WERI-Rb-1 (cell line): ENCODE measurements around the gene CABS1.

Source experiments
- DNase-seq: peaks from one replicate; pipeline ENCODE4 v3.0.0-alpha.2; 2020
- H3K27ac ChIP-seq: fragments of 250-450 bp; sonication (Bioruptor Pico); 2 replicates; pipeline ENCODE4 v1.5.1; 2020; ENCODE audit warnings: mild to moderate bottlenecking, moderate library complexity
- H3K27me3 ChIP-seq: fragments of 250-450 bp; sonication (Bioruptor Pico); 2 replicates; pipeline ENCODE4 v1.5.1; 2021; ENCODE audit warnings: mild to moderate bottlenecking, low read depth, moderate library complexity; ENCODE audit not compliant: insufficient read depth, severe bottlenecking
- H3K36me3 ChIP-seq: fragments of 250-450 bp; sonication (Bioruptor Pico); 2 replicates; pipeline ENCODE4 v1.5.1; 2020; ENCODE audit warnings: mild to moderate bottlenecking, moderate library complexity
- H3K4me3 ChIP-seq: 2 replicates; pipeline ENCODE4 v1.5.1; 2011; ENCODE audit warnings: low read depth, mild to moderate bottlenecking, control low read depth, low read length
- H3K9me3 ChIP-seq: fragments of 250-450 bp; sonication (Bioruptor Pico); 2 replicates; pipeline ENCODE4 v1.5.1; 2021; ENCODE audit warnings: mild to moderate bottlenecking, moderate library complexity; ENCODE audit not compliant: severe bottlenecking
- CTCF ChIP-seq: IDR thresholded peaks from 2 replicates; pipeline ENCODE4 v1.5.1; 2011; ENCODE audit warnings: low read depth, mild to moderate bottlenecking, control low read depth, inconsistent platforms, low read length

CABS1 gene

GRCh38 chr4:70300215-70300614 is 34.6 kb upstream of the CABS1 start:
- no peak for DNase-seq
- H3K36me3 ChIP-seq, result no peaks in the 10 kb centered on the region
- H3K9me3 ChIP-seq, result no peaks in the 10 kb centered on the region
- H3K27me3 ChIP-seq, result no peaks in the 10 kb centered on the region
- H3K27ac ChIP-seq, result no peak overlapping the region
- no peak overlapping the region for H3K4me3 ChIP-seq
- no peak for TF ChIP-seq CTCF

- H3K27me3 ChIP-seq, result no peaks in the 10 kb centered on the region
- no peaks in the 10 kb centered on the region for H3K9me3 ChIP-seq
- no peak overlapping the region for H3K4me3 ChIP-seq
- H3K27ac ChIP-seq, result no peak overlapping the region
- no peak for TF ChIP-seq CTCF
- no peaks in the 10 kb centered on the region for H3K36me3 ChIP-seq
- no peak for DNase-seq
Measured at GRCh38 chr4:70303090-70303489, 31.7 kb upstream of the CABS1 start.

GRCh38 chr4:70305601-70306000 is 29.2 kb upstream of the CABS1 start:
- H3K4me3 ChIP-seq, result no peak overlapping the region
- H3K9me3 ChIP-seq, result no peaks in the 10 kb centered on the region
- no peak for DNase-seq
- H3K36me3 ChIP-seq, result no peaks in the 10 kb centered on the region
- no peak for TF ChIP-seq CTCF
- no peak overlapping the region for H3K27ac ChIP-seq
- H3K27me3 ChIP-seq, result no peaks in the 10 kb centered on the region

- no peaks in the 10 kb centered on the region for H3K36me3 ChIP-seq
- no peak overlapping the region for H3K27ac ChIP-seq
- H3K9me3 ChIP-seq, result no peaks in the 10 kb centered on the region
- no peak for TF ChIP-seq CTCF
- no peaks in the 10 kb centered on the region for H3K27me3 ChIP-seq
- no peak for DNase-seq
- H3K4me3 ChIP-seq, result no peak overlapping the region
Measured at GRCh38 chr4:70306076-70306475, 28.7 kb upstream of the CABS1 start.

GRCh38 chr4:70313736-70314135 is 21.0 kb upstream of the CABS1 start:
- Histone ChIP-seq H3K27me3 (no peaks in the 10 kb centered on the region), H3K9me3 (no peaks in the 10 kb centered on the region), H3K27ac (peak overlapping the region; percentile 36), H3K36me3 (no peaks in the 10 kb centered on the region), H3K4me3 (no peak overlapping the region)
- TF ChIP-seq CTCF, result no peak
- no peak for DNase-seq

- no peaks in the 10 kb centered on the region for H3K27me3 ChIP-seq
- no peaks in the 10 kb centered on the region for H3K9me3 ChIP-seq
- no peak for DNase-seq
- no peak for TF ChIP-seq CTCF
- H3K36me3 ChIP-seq, result no peaks in the 10 kb centered on the region
- H3K4me3 ChIP-seq, result no peak overlapping the region
- no peak overlapping the region for H3K27ac ChIP-seq
Measured at GRCh38 chr4:70315928-70316327, 18.9 kb upstream of the CABS1 start.
